ENCODE results near the gene BCO2.

DNA sequence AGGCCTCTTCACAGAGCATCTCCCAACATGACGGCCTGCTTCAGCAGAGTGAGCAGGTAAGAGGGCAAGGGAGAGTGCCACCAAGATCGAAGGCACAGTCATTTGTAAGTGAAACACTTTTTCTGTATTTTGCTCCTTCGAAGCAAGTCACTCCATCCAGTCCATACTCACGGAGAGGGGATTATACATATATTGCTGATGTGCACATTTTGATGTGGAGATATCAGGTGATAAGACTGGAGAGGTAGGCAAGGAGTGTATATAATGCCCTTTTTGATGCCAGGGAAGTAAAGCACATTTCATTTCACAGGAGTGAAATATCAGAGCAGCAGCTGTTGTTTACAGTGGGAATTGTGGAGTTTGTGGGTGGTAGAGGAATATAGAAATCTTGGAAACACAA, 62.1 kb downstream of the BCO2 start:
- TF ChIP-seq SMC3 (IDR thresholded peaks at IDR 0.05; ENCODE audit: borderline replicate concordance, low read length), result no peak
- TF ChIP-seq ZZZ3 (IDR thresholded peaks at IDR 0.05; ENCODE audit: control insufficient read depth, insufficient read length, low read depth), result no peak
- no peak for TF ChIP-seq POLR2A (IDR thresholded peaks at IDR 0.05; ENCODE audit: low read depth, low read length)
- TF ChIP-seq EZH2 (IDR thresholded peaks at IDR 0.05; ENCODE audit: borderline replicate concordance, control insufficient read depth, low read depth, low read length), result no peak
- TF ChIP-seq YY1 (IDR thresholded peaks at IDR 0.05; ENCODE audit: low read depth, low read length), result no peak

All from GM12878 (cell line).